Erythroblast (primary cell): ENCODE measurements around the gene NOTCH3.

Experiments
- GATA1 ChIP-seq: IDR thresholded peaks from 2 replicates; pipeline ENCODE4 v1.6.1; 2011; ENCODE audit warnings: low read depth, mild to moderate bottlenecking, control low read depth, low read length, moderate library complexity
- POLR2A ChIP-seq: IDR thresholded peaks from 2 replicates; pipeline ENCODE4 v1.6.1; 2011; ENCODE audit warnings: mild to moderate bottlenecking, low read length

GRCh38 chr19:15144046-15144646, 56.6 kb downstream of the NOTCH3 start:
- TF ChIP-seq POLR2A, result no peak
- no peak for TF ChIP-seq GATA1
